ENCODE measurements around the gene YY1AP1. TPM values are rescaled to one million over a fixed set of nuclear protein-coding genes. Genes with fewer than 3 reads are reported as not detected.
"Not testable (repeated sequence)": the region's sequence is repeated elsewhere in the genome, so short reads cannot be mapped to it uniquely, and the experiment has no call there.

YY1AP1 gene
- polyA plus RNA-seq, 5 donors = 75.9 to 89.1 (median 83.6) TPM

- peak; percentile 58 to 70 for DNase-seq
Observed at GRCh38 chr1:155648207-155649147, 40.1 kb downstream of the YY1AP1 start.

GRCh38 chr1:155646307-155646706 lies 42.3 kb downstream of the YY1AP1 start:
- DNase-seq = no peak

GRCh38 chr1:155645648-155646047 lies 42.9 kb downstream of the YY1AP1 start:
- DNase-seq = no peak

GRCh38 chr1:155645034-155645598 lies 43.5 kb downstream of the YY1AP1 start:
- no peak for DNase-seq

GRCh38 chr1:155643230-155643629 lies 45.3 kb downstream of the YY1AP1 start:
- no peak for DNase-seq

- not testable (repeated sequence) for DNase-seq
Observed at GRCh38 chr1:155642559-155643180, 45.9 kb downstream of the YY1AP1 start.

GRCh38 chr1:155640367-155640766 lies 48.2 kb downstream of the YY1AP1 start:
- DNase-seq = no peak

GRCh38 chr1:155636397-155637153 lies 52.0 kb downstream of the YY1AP1 start:
- DNase-seq = no peak

- not testable (repeated sequence) for DNase-seq
Observed at GRCh38 chr1:155626428-155626827, 62.1 kb downstream of the YY1AP1 start.

- DNase-seq = no peak
Observed at GRCh38 chr1:155623357-155623756, 65.2 kb downstream of the YY1AP1 start.

- DNase-seq = no peak
Observed at GRCh38 chr1:155622191-155622590, 66.4 kb downstream of the YY1AP1 start.

- not testable (repeated sequence) for DNase-seq
Observed at GRCh38 chr1:155613226-155613625, 75.3 kb downstream of the YY1AP1 start.

- not testable (repeated sequence) for DNase-seq
Observed at GRCh38 chr1:155610257-155610647, 78.3 kb downstream of the YY1AP1 start.

GRCh38 chr1:155609515-155610256 lies 78.9 kb downstream of the YY1AP1 start, which contains the start of gene MSTO1:
Gene MSTO1 (plus strand): TSS chr1:155610218. CDS start chr1:155610249, 31 bp downstream.
- peak; percentile 90 to 91 for DNase-seq

Other genes starting within 250 kb of the YY1AP1 start
- 10 to 100 TPM; 31.9 to 52.2 (median 48.3) TPM for gene ASH1L, start 126.0 kb downstream of the YY1AP1 start, polyA plus RNA-seq (ENCODE audit: insufficient read depth in 1 of 5, insufficient read length in 5 of 5, low replicate concordance in 1 of 5)
- 10 to 100 TPM; 53.6 to 77.1 (median 70.3) TPM for gene MSTO1, start 78.6 kb downstream of the YY1AP1 start, polyA plus RNA-seq (ENCODE audit: insufficient read depth in 1 of 5, insufficient read length in 5 of 5, low replicate concordance in 1 of 5)
- 100 to 1,000 TPM; 115 to 141 (median 135) TPM for gene DAP3, start 317 bp upstream of the YY1AP1 start, polyA plus RNA-seq (ENCODE audit: insufficient read depth in 1 of 5, insufficient read length in 5 of 5, low replicate concordance in 1 of 5)
- gene GON4L, start 168.4 kb upstream of the YY1AP1 start, polyA plus RNA-seq (ENCODE audit: insufficient read depth in 1 of 5, insufficient read length in 5 of 5, low replicate concordance in 1 of 5) = 10 to 100 TPM; 47.3 to 64.9 (median 61.8) TPM
- gene SYT11, start 170.8 kb upstream of the YY1AP1 start, polyA plus RNA-seq (ENCODE audit: insufficient read depth in 1 of 5, insufficient read length in 5 of 5, low replicate concordance in 1 of 5) = 10 to 100 TPM in 4 of 5 donors, 1 to 10 TPM in 1; 8.7 to 13.8 (median 13.1) TPM
- 10 to 100 TPM; 40.1 to 53.1 (median 48.8) TPM for gene RIT1, start 222.6 kb upstream of the YY1AP1 start, polyA plus RNA-seq (ENCODE audit: insufficient read depth in 1 of 5, insufficient read length in 5 of 5, low replicate concordance in 1 of 5)
- 10 to 100 TPM; 62.3 to 92.7 (median 70.7) TPM for gene KHDC4, start 245.6 kb upstream of the YY1AP1 start, polyA plus RNA-seq (ENCODE audit: insufficient read depth in 1 of 5, insufficient read length in 5 of 5, low replicate concordance in 1 of 5)